SU-DHL-6 (cell line): ENCODE data around the gene TEKTIP1.

ENCODE experiments used
- CTCF ChIP-seq: fragments of 200-600 bp; sonication (generic); IDR thresholded peaks from one replicate; pipeline ENCODE4 v1.5.1; 2017; ENCODE audit warnings: antibody characterized with exemption, mild to moderate bottlenecking, low read length, moderate library complexity; ENCODE audit not compliant: insufficient read depth, poor library complexity, severe bottlenecking
- EZH2phosphoT487 ChIP-seq: fragments of 200-600 bp; sonication (generic), shearing (Covaris generic); conservative IDR thresholded peaks from 2 replicates; pipeline ENCODE4 v1.6.1; 2018; ENCODE audit warnings: mild to moderate bottlenecking, antibody characterized with exemption, low read length, moderate library complexity, mixed read lengths

- TF ChIP-seq CTCF (no peak), EZH2phosphoT487 (no peak)
Measured at GRCh38 chr19:3585301-3586126, 46.5 kb downstream of the TEKTIP1 start, which contains the start of gene GIPC3.
